ENCODE data around the gene PLCB2.

- TF ChIP-seq POLR2A (IDR thresholded peaks at IDR 0.05; ENCODE audit: low read length) (no peak), GATA1 (IDR thresholded peaks at IDR 0.05; ENCODE audit: low read depth, low read length) (no peak)
Measured at GRCh38 chr15:40301467-40302179, 6.1 kb downstream of the PLCB2 start.

All from erythroblast (primary cell).